Erythroblast (primary cell): ENCODE results near the gene THNSL1.

Experiments used
- GATA1 ChIP-seq: IDR thresholded peaks from 2 replicates; pipeline ENCODE4 v1.6.1; 2011; ENCODE audit warnings: low read depth, mild to moderate bottlenecking, control low read depth, low read length, moderate library complexity
- POLR2A ChIP-seq: IDR thresholded peaks from 2 replicates; pipeline ENCODE4 v1.6.1; 2011; ENCODE audit warnings: mild to moderate bottlenecking, low read length

- no peak for TF ChIP-seq POLR2A
- TF ChIP-seq GATA1 = no peak
Observed at GRCh38 chr10:25038325-25038724, 21.9 kb downstream of the THNSL1 start.
